Right cardiac atrium (tissue), 5 donors: ENCODE data around the gene OXLD1. TPM values are rescaled to one million over a fixed set of nuclear protein-coding genes. Genes with fewer than 3 reads are reported as not detected.

Experiments used
- ATAC-seq, 2 donors: fragments of 200-7000 bp; cut with Tn5 transposase; one replicate each; pipeline versions ENCODE4 v1.8.0 to v1.9.1; 2020; ENCODE audit warnings: moderate library complexity in 2 of 2, mild to moderate bottlenecking in 1 of 2
- DNase-seq, 3 donors: peaks; one replicate each; pipeline ENCODE4 v3.0.0-alpha.2; 2020
- H3K27ac ChIP-seq: one replicate; pipeline ENCODE4 v1.5.1; 2013; ENCODE audit warnings: mild to moderate bottlenecking, low read length, control low read depth, moderate library complexity
- H3K27me3 ChIP-seq: one replicate; pipeline ENCODE4 v1.6.1; 2013; ENCODE audit not compliant: control insufficient read depth, insufficient read depth
- H3K4me1 ChIP-seq: one replicate; pipeline ENCODE4 v1.6.1; 2013; ENCODE audit warnings: low read length; ENCODE audit not compliant: control insufficient read depth, insufficient read depth
- H3K4me3 ChIP-seq: one replicate; pipeline ENCODE4 v1.5.1; 2013; ENCODE audit warnings: low read length, control low read depth
- H3K9me3 ChIP-seq: one replicate; pipeline ENCODE4 v1.6.1; 2013; ENCODE audit warnings: low read length; ENCODE audit not compliant: control insufficient read depth
- WGBS: extraction: QIAGEN DNeasy Blood & Tissue Kit; methylation state at CpG from one replicate; pipeline ENCODE4 v1.1.7; 2013; 5-methylcytosine and 5-hydroxymethylcytosine counted together
- intact Hi-C, 4 donors: fragments of 100-400 bp; cut with DNase I; formaldehyde crosslinking; loops; one replicate each; pipeline versions ENCODE4 v1.11.0 to v1.14.0; 2022 to 2023
- polyA plus RNA-seq: library from polyadenylated mRNA; stranded (reverse); fragments of 200-250 nt; gene quantifications from one replicate; pipeline ENCODE4 v1.2.3, GENCODE V29; 2013
- total RNA-seq, 4 donors: library from RNA; stranded (reverse); fragmentation: NEBNext Ultra II Directional; extraction: Animal tissue kit (Norgen Biotek cat#: 25700); gene quantifications; one replicate each; pipeline ENCODE4 v1.2.1, GENCODE V29; 2021
- donor health status: healthy with polysubstance abuse.
- donor health status: DM: no; HTN: yes; CAD: no.
- donor health status: DM: no; HTN: no; CAD: no.
- donor health status: DM: no; HTN: yes; CAD: no; lungs with severe emphysema.
- donor health status: DM: yes; HTN: yes; CAD: no.

The OXLD1 gene
- total and polyA plus RNA-seq, 5 donors, result 20.7 to 41.0 (median 24.8) TPM

GRCh38 chr17:81647640-81648012, 18.8 kb downstream of the OXLD1 start:
- no peaks in the 10 kb centered on the region for H3K4me1 ChIP-seq
- DNase-seq (no peak), ATAC-seq (no peak)
- H3K27ac ChIP-seq, result no peak overlapping the region
- H3K4me3 ChIP-seq, result no peak overlapping the region
- intact Hi-C loops, result no loop called here
- WGBS, result 30% methylated on average over 21 of the region's 21 CpGs
- no peaks in the 10 kb centered on the region for H3K9me3 ChIP-seq
- no peaks in the 10 kb centered on the region for H3K27me3 ChIP-seq

DNA sequence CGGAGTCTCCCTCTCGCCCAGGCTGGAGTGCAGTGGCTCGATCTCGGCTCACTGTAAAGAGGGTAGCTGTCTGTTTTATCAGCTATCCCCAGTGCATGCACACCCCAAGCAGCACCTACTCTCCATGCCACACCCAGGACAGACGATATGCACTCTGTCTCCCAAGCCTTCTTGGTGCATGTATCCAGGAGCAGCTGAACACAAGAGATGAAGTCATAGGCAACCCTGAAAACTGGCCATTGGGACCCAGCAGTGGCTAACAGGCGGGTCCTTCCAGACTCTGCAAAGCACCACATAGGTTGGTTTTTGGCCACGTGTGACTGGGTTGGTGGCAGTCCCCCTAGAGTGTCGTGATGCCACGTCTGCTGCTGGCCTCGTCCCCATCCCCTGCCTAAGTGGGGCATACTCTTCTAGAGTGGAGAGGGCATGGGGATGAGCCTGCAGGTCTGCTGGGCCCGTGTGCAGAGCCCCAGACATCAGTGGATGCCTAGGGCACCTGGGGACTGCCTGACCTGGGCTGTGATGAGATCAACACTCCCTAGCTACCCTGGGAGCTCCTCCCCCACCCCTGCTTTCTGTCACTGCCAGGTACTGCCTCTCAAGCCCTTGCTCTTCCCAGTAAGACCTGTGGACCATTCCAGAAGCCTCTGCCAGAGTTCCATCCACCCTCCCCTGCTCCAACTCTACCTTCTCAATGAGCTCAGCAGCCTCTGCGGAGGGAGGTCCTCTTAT, 19.4 kb downstream of the OXLD1 start:
- 59% methylated on average over 12 of the region's 12 CpGs for WGBS
- Histone ChIP-seq H3K4me1 (no peaks in the 10 kb centered on the region), H3K27ac (no peak overlapping the region), H3K27me3 (no peaks in the 10 kb centered on the region), H3K9me3 (no peaks in the 10 kb centered on the region), H3K4me3 (no peak overlapping the region)
- ATAC-seq (no peak), DNase-seq (peak in 1 of 3 donors; percentile 22)
- intact Hi-C loops, result no loop called here

DNA sequence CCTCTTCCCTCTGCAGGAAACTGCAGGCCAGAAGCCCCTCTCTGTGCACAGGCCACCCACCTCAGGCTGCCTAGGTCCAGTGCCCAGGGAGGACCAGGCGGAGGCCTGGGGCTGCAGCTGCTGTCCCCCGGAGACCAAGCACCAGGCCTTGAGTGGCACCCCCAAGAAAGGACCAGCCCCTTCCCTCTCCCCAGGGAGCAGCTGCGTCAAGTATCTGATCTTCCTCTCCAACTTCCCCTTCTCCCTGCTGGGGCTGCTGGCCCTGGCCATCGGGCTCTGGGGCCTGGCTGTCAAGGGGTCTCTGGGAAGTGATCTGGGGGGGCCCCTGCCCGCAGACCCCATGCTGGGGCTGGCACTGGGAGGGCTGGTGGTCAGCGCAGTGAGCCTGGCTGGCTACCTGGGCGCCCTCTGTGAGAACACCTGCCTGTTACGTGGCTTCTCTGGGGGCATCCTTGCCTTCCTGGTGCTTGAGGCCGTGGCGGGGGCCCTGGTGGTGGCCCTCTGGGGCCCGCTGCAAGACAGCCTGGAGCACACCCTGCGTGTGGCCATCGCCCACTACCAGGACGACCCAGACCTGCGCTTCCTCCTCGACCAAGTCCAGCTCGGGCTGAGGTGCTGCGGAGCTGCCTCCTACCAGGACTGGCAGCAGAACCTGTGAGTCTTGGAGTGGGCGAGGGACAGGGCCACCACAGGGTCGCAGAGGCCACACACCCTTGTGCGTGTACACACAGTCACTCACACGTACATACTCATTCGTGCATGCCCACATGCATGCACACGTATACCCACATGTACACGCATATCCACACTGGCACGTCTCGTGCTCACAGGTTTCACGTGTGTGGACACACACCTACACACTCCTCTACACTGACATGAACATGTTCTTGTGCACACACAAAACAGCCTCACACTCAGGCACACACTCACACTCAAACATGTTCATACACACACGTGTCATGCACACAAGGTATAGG, 21.1 kb downstream of the OXLD1 start:
- Histone ChIP-seq H3K9me3 (no peaks in the 10 kb centered on the region), H3K27me3 (no peaks in the 10 kb centered on the region), H3K4me3 (no peak overlapping the region), H3K4me1 (no peaks in the 10 kb centered on the region), H3K27ac (no peak overlapping the region)
- ATAC-seq (no peak), DNase-seq (peak in 1 of 3 donors; percentile 45)
- WGBS, result 83% methylated on average over 29 of the region's 29 CpGs
- intact Hi-C loops, result no loop called here

DNA sequence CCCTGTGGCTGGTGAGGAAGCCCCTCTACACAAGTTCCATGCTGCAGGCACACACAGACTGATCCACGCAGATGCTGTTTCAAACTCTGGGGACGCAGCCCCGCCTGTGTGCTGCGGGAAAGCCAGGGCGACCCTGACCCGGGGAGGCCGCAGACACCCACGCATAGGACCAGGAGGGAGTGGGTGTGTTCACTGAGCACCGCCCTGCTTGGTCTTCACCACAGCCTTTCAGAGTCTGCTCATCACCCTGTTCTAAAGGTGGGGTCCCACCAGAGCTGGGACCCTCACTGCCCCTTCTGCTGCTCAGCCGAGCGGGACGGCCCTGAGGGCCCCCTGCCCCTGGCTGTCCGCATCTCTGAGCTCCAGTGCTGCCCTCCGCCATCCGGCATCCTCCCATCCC, 21.9 kb downstream of the OXLD1 start:
- Histone ChIP-seq H3K27ac (no peak overlapping the region), H3K27me3 (no peaks in the 10 kb centered on the region), H3K9me3 (no peaks in the 10 kb centered on the region), H3K4me3 (no peak overlapping the region), H3K4me1 (no peaks in the 10 kb centered on the region)
- intact Hi-C loops, result no loop called here
- DNase-seq, result no peak
- no peak for ATAC-seq
- 89% methylated on average over 15 of the region's 15 CpGs for WGBS

GRCh38 chr17:81641825-81642489, 24.4 kb downstream of the OXLD1 start:
- DNase-seq, result peak in 1 of 3 donors; percentile 44
- no peak overlapping the region for H3K27ac ChIP-seq
- no peak overlapping the region for H3K4me3 ChIP-seq
- intact Hi-C loops, result no loop called here
- no peaks in the 10 kb centered on the region for H3K9me3 ChIP-seq
- H3K27me3 ChIP-seq, result no peaks in the 10 kb centered on the region
- peak in 1 of 2 donors; percentile 7 for ATAC-seq
- no peaks in the 10 kb centered on the region for H3K4me1 ChIP-seq
- 93% methylated on average over 16 of the region's 17 CpGs for WGBS

- 94% methylated on average over 9 of the region's 9 CpGs for WGBS
- no peak overlapping the region for H3K4me3 ChIP-seq
- intact Hi-C loops, result no loop called here
Measured at GRCh38 chr17:81640011-81640410, 26.4 kb downstream of the OXLD1 start.

DNA sequence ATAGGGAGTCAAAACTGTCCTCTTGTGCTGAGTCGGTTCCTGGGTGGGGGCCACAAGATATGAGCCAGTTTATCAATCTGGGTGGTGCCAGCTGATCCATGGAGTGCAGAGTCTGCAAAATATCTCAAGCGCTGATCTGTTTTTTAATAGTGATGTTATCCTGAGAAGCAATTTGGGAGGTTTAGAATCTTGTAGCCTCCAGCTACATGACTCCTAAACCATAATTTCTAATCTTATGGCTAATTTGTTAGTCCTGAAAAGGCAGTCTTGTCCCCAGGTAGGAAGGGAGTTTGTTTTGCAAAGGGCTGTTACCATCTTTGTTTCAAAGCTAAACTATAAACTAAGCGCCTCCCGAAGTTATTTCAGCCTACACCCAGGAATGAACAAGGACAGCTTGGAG, 27.7 kb downstream of the OXLD1 start:
- WGBS, result 53% methylated on average over 4 of the region's 4 CpGs
- ATAC-seq, result no peak
- intact Hi-C loops, result no loop called here

More at GRCh38 chr17:81640011-81640410, 26.4 kb downstream of the OXLD1 start:
- peak in 1 of 3 donors; percentile 4 for DNase-seq
- Histone ChIP-seq H3K27ac (no peak overlapping the region), H3K4me1 (peaks cover 4% of the 10 kb centered on the region), H3K27me3 (no peaks in the 10 kb centered on the region), H3K9me3 (no peaks in the 10 kb centered on the region)
- no peak for ATAC-seq

GRCh38 chr17:81636505-81637288, 29.7 kb downstream of the OXLD1 start, which contains the start of the genes NPLOC4 and TSPAN10:
NPLOC4 (minus strand) TSS chr17:81637112; CDS start chr17:81636930, 182 bp downstream.
TSPAN10 (plus strand) TSS chr17:81637196; CDS start chr17:81642413, 5,217 bp downstream.
- DNase-seq, result peak; percentile 85 to 95 (median 94)
- H3K4me1 ChIP-seq, result peaks cover 4% of the 10 kb centered on the region
- peak within 1 kb of the TSS; percentile 88 for H3K4me3 ChIP-seq
- ATAC-seq, result peak; percentile 81 to 91
- intact Hi-C loops, result no loop called here
- H3K27me3 ChIP-seq, result no peaks in the 10 kb centered on the region
- under 1% methylated on average over 77 of the region's 77 CpGs for WGBS
- H3K27ac ChIP-seq, result peak within 1 kb of the TSS; percentile 88
- no peaks in the 10 kb centered on the region for H3K9me3 ChIP-seq

More for the DNA sequence above, 27.7 kb downstream of the OXLD1 start:
- H3K27me3 ChIP-seq, result no peaks in the 10 kb centered on the region
- peaks cover 4% of the 10 kb centered on the region for H3K4me1 ChIP-seq
- no peaks in the 10 kb centered on the region for H3K9me3 ChIP-seq
- DNase-seq, result peak in 1 of 3 donors; percentile 1
- no peak overlapping the region for H3K4me3 ChIP-seq
- no peak overlapping the region for H3K27ac ChIP-seq

DNA sequence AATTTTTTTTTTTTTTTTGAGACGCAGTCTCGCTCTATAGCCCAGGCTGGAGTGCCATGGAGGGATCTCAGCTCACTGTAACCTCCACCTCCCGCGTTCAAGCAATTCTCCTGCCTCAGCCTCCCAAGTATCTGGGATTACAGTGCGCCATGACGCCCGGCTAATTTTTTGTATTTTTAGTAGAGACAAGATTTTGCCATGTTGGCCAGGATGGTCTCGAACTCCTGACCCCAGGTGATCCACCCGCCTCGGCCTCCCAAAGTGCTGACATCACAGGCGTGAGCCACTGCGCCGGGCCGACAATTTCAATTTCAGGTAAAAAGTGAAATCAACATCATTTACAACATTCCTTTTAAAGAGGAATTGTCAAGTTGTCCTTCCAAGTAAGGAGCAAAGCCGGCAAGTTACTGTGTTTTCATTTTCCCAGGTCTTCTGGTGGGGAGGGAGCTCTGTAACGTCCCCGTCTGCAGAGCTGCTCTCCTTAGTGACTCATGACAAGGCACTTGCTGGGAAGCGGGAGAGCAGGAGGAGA, 30.4 kb downstream of the OXLD1 start:
- Histone ChIP-seq H3K27me3 (no peaks in the 10 kb centered on the region), H3K27ac (peak overlapping the region; percentile 88), H3K4me3 (peak overlapping the region; percentile 88), H3K4me1 (peaks cover 4% of the 10 kb centered on the region), H3K9me3 (no peaks in the 10 kb centered on the region)
- DNase-seq (peak in 1 of 3 donors; percentile 18), ATAC-seq (no peak)
- 34% methylated on average over 18 of the region's 18 CpGs for WGBS
- intact Hi-C loops, result no loop called here

DNA sequence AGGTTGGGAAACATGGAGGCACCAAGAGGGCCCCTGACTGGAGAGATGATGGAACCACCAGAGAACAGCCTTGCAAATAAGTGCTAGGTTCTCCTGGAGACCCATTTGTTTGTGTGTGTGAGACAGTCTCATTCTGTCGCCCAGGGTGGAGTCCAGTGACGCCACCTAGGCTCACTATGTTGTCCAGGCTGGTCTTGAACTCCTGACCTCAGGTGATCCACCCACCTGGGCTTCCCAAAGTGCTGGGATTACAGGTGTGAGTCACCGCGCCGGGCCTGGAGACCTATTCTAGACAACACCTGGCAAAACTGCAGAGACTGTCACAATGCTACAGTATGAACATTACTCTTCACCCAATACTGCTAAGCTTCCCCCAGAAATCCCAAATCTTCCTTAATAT, 31.0 kb downstream of the OXLD1 start:
- intact Hi-C loops, result no loop called here
- H3K4me1 ChIP-seq, result peaks cover 4% of the 10 kb centered on the region
- ATAC-seq, result no peak

More for the DNA sequence above, 31.0 kb downstream of the OXLD1 start:
- no peaks in the 10 kb centered on the region for H3K27me3 ChIP-seq
- no peak for DNase-seq
- H3K4me3 ChIP-seq, result peak overlapping the region; percentile 88
- no peaks in the 10 kb centered on the region for H3K9me3 ChIP-seq
- WGBS, result 93% methylated on average over 5 of the region's 5 CpGs
- H3K27ac ChIP-seq, result no peak overlapping the region
